Measurements from ENCODE around the gene DTNBP1. TPM values are rescaled to one million over a fixed set of nuclear protein-coding genes. Genes with fewer than 3 reads are reported as not detected.

DTNBP1 gene
- total RNA-seq, 1 experiment from 2014 or later, result 20.7 TPM

DNA sequence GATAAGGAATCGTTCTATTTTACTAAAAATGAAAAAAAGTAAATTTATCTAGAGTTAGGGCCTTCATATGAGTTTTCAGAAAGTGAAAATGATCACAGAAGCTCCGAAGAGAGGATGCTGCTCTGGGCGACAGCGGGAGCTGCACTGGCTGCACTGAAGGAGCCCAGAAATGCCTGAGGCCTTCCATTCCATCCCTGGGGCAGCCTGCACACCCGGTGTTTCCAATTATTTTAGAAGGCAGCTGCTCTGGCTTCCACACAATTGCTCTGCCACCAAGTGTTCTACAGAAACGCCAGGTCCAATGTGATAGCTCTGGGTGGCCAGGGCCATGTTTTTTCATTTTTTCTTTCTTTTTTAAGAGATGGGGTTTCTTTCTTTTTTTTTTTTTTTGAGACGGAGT is 3.6 kb downstream of the DTNBP1 start:
- ChIA-PET CTCF (no interaction called here), POLR2A (interaction anchor here (0.6 kb wide), 1 partner anchor 591 kb away, joined by 4 read pairs; no protein-coding TSS in a partner anchor)
- no peaks in the 10 kb centered on the region for H3K27me3 Mint-ChIP-seq (ENCODE audit: insufficient read depth, unreplicated experiment)
- no TSS peak for BruUV-seq (replicated peaks)
- H3K9me3 Mint-ChIP-seq (ENCODE audit: unreplicated experiment), result no peaks in the 10 kb centered on the region
- H3K9me3 ChIP-seq, result no peaks in the 10 kb centered on the region
- no peaks in the 10 kb centered on the region for H3K4me1 Mint-ChIP-seq (ENCODE audit: low read depth, unreplicated experiment)
- no peak overlapping the region for H3K4me3 ChIP-seq (ENCODE audit: low read depth, low read length)
- no peak overlapping the region for H3K4me3 Mint-ChIP-seq (ENCODE audit: unreplicated experiment)
- H3K36me3 Mint-ChIP-seq (ENCODE audit: insufficient read depth, unreplicated experiment), result no peaks in the 10 kb centered on the region
- no peaks in the 10 kb centered on the region for H3K36me3 ChIP-seq (ENCODE audit: control insufficient read depth, insufficient read depth, low read length)
- TF ChIP-seq, protein P1, sequence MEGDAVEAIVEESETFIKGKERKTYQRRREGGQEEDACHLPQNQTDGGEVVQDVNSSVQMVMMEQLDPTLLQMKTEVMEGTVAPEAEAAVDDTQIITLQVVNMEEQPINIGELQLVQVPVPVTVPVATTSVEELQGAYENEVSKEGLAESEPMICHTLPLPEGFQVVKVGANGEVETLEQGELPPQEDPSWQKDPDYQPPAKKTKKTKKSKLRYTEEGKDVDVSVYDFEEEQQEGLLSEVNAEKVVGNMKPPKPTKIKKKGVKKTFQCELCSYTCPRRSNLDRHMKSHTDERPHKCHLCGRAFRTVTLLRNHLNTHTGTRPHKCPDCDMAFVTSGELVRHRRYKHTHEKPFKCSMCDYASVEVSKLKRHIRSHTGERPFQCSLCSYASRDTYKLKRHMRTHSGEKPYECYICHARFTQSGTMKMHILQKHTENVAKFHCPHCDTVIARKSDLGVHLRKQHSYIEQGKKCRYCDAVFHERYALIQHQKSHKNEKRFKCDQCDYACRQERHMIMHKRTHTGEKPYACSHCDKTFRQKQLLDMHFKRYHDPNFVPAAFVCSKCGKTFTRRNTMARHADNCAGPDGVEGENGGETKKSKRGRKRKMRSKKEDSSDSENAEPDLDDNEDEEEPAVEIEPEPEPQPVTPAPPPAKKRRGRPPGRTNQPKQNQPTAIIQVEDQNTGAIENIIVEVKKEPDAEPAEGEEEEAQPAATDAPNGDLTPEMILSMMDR (IDR thresholded peaks at IDR 0.05; ENCODE audit: insufficient read depth in 1 of 2, low read depth in 1 of 2, low read length in 1 of 2, severe bottlenecking in 1 of 2, unreplicated experiment in 1 of 2), result no peak
- no peaks in the 10 kb centered on the region for H3K27me3 ChIP-seq (replicated peaks; ENCODE audit: control insufficient read depth, insufficient read depth, low read length)
- intact Hi-C loops (cut with micrococcal nuclease; ENCODE audit: unreplicated experiment), result no loop called here
- no peak overlapping the region for H3K27ac Mint-ChIP-seq (ENCODE audit: unreplicated experiment)
- H3K4me1 ChIP-seq, result no peaks in the 10 kb centered on the region
- DNase-seq, result no peak

DNA sequence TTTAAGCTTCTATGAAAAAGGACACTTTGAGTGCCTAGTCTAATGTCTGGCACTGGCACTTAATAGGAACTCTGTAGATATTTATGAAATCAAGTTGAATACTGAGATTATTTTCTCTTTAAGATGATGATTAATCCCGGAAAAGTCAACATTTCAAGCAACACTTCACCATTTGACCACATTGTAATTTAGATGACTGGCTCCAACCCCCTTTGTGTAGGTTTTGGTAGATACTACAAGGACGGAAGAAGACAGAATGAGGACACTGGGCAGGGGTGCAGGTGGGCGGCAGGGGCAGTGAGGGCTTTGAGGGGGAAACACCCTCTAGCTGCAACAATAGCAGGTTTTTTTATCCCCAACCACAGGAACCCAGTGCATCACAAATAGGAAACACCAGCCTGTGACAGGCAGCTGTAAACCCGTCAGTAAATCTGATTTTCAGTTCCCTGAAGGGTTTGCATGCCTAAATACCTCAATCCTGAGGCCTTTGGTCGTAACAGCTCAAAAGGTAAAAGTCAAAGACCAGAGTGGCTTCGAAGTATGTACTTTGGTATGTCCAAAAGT is 4.6 kb downstream of the DTNBP1 start:
- intact Hi-C loops (cut with micrococcal nuclease; ENCODE audit: unreplicated experiment), result no loop called here
- Mint-ChIP-seq H3K4me3 (ENCODE audit: unreplicated experiment) (no peak overlapping the region), H3K4me1 (ENCODE audit: low read depth, unreplicated experiment) (no peaks in the 10 kb centered on the region), H3K36me3 (ENCODE audit: insufficient read depth, unreplicated experiment) (no peaks in the 10 kb centered on the region), H3K27ac (ENCODE audit: unreplicated experiment) (no peak overlapping the region), H3K9me3 (ENCODE audit: unreplicated experiment) (no peaks in the 10 kb centered on the region), H3K27me3 (ENCODE audit: insufficient read depth, unreplicated experiment) (no peaks in the 10 kb centered on the region)
- H3K9me3 ChIP-seq, result no peaks in the 10 kb centered on the region
- ChIA-PET POLR2A (no interaction called here), CTCF (no interaction called here)
- TF ChIP-seq, protein P1 (IDR thresholded peaks at IDR 0.05; ENCODE audit: insufficient read depth in 1 of 2, low read depth in 1 of 2, low read length in 1 of 2, severe bottlenecking in 1 of 2, unreplicated experiment in 1 of 2), result no peak
- no peak for DNase-seq
- no peaks in the 10 kb centered on the region for H3K36me3 ChIP-seq (ENCODE audit: control insufficient read depth, insufficient read depth, low read length)
- no peaks in the 10 kb centered on the region for H3K27me3 ChIP-seq (replicated peaks; ENCODE audit: control insufficient read depth, insufficient read depth, low read length)
- no peak overlapping the region for H3K4me3 ChIP-seq (ENCODE audit: low read depth, low read length)
- no TSS peak for BruUV-seq (replicated peaks)
- H3K4me1 ChIP-seq, result no peaks in the 10 kb centered on the region

DNA sequence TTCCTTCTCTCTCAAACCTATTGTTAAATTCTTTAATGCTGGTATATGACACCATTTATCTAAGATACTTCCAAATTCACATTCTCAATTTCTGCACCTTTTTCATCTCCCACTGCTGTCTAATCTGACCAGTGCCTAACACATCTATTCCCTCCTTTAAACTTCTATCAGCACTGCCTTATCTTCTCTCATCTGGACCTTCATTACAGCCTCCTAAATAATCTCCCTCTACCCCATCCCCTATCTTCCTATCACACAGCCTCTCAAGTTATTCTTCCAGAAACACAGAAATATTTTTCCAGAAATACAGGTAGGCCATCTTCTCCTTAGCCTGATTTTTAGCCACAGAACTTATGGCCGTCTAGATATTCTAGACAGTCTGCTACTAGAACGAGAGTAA is 5.5 kb downstream of the DTNBP1 start:
- Mint-ChIP-seq H3K4me3 (ENCODE audit: unreplicated experiment) (no peak overlapping the region), H3K9me3 (ENCODE audit: unreplicated experiment) (no peaks in the 10 kb centered on the region), H3K36me3 (ENCODE audit: insufficient read depth, unreplicated experiment) (no peaks in the 10 kb centered on the region), H3K27me3 (ENCODE audit: insufficient read depth, unreplicated experiment) (no peaks in the 10 kb centered on the region), H3K27ac (ENCODE audit: unreplicated experiment) (no peak overlapping the region), H3K4me1 (ENCODE audit: low read depth, unreplicated experiment) (no peaks in the 10 kb centered on the region)
- no peak overlapping the region for H3K4me3 ChIP-seq (ENCODE audit: low read depth, low read length)
- DNase-seq, result no peak
- H3K27me3 ChIP-seq (replicated peaks; ENCODE audit: control insufficient read depth, insufficient read depth, low read length), result no peaks in the 10 kb centered on the region
- H3K9me3 ChIP-seq, result no peaks in the 10 kb centered on the region
- no TSS peak for BruUV-seq (replicated peaks)
- POLR2A ChIA-PET, result no interaction called here
- intact Hi-C loops (cut with micrococcal nuclease; ENCODE audit: unreplicated experiment), result no loop called here
- H3K4me1 ChIP-seq, result no peaks in the 10 kb centered on the region
- CTCF ChIA-PET, result no interaction called here
- TF ChIP-seq, protein P1 (IDR thresholded peaks at IDR 0.05; ENCODE audit: insufficient read depth in 1 of 2, low read depth in 1 of 2, low read length in 1 of 2, severe bottlenecking in 1 of 2, unreplicated experiment in 1 of 2), result no peak
- no peaks in the 10 kb centered on the region for H3K36me3 ChIP-seq (ENCODE audit: control insufficient read depth, insufficient read depth, low read length)

All from Caco-2 (cell line).